SK-N-SH treated with all-trans-retinoic acid at 6 μM for 48 hours (cell line): ENCODE results near the gene C2orf69.

Source experiments
- CREB5 ChIP-seq: fragments of 250-450 bp; sonication (Bioruptor Pico); IDR thresholded peaks from 2 replicates; pipeline ENCODE4 v1.5.1; 2020; ENCODE audit warnings: low read depth, mild to moderate bottlenecking, moderate library complexity
- RARB ChIP-seq: fragments of 250-450 bp; sonication (Bioruptor Pico); IDR thresholded peaks from 2 replicates; pipeline ENCODE4 v1.8.0; 2021; ENCODE audit warnings: mild to moderate bottlenecking, moderate library complexity

- TF ChIP-seq CREB5 (no peak), RARB (CRISPR knock-in tag) (no peak)
These were observed 28.4 kb upstream of the C2orf69 start for GRCh38 chr2:199882667-199883066.
